SK-N-SH (cell line): Measurements from ENCODE around the gene EEF1E1. TPM values are rescaled to one million over a fixed set of nuclear protein-coding genes. Genes with fewer than 3 reads are reported as not detected.

Source experiments
- CTCF ChIA-PET: fragments of 300-600, 350-600 bp; formaldehyde crosslinking; extraction: SDS; loops from one replicate; lab custom pipeline; 2021; lab: Yijun Ruan, JAX
- POLR2A ChIA-PET: fragments of 350-600 bp; sonication (Branson Sonifier 250); formaldehyde crosslinking; extraction: SDS; loops from one replicate; lab custom pipeline; 2020; ENCODE audit warnings: antibody characterized with exemption, inconsistent platforms; lab: Yijun Ruan, JAX
- DNase-seq: peaks from one replicate; pipeline ENCODE4 v3.0.0; 2012
- H2AFZ ChIP-seq: fragments of 200-600 bp; sonication (generic); 2 replicates; pipeline ENCODE4 v1.8.1; 2016; ENCODE audit warnings: antibody characterized with exemption, mild to moderate bottlenecking, low read depth
- H3F3A ChIP-seq: fragments of 200-600 bp; sonication (generic); replicated peaks from 2 replicates; pipeline ENCODE3; 2016; ENCODE audit warnings: antibody characterized with exemption, mild to moderate bottlenecking; ENCODE audit not compliant: insufficient read depth
- H3K27ac ChIP-seq, 2 experiments: fragments of 200-500 bp in 1 of 2; fragments of 200-600 bp in 1 of 2; sonication (Bioruptor generic) in 1 of 2; sonication (generic), shearing (Covaris generic) in 1 of 2; 2 replicates each; pipeline versions ENCODE4 v1.5.1 to v1.6.1; 2014 to 2016; ENCODE audit warnings: low read depth in 2 of 2, inconsistent platforms in 1 of 2, low read length in 1 of 2, mild to moderate bottlenecking in 1 of 2, mixed read lengths in 1 of 2
- H3K27me3 ChIP-seq: fragments of 200-600 bp; sonication (generic), shearing (Covaris generic); 2 replicates; pipeline ENCODE4 v1.6.1; 2016; ENCODE audit warnings: mixed run types; ENCODE audit not compliant: insufficient read depth
- H3K36me3 ChIP-seq, 2 experiments: fragments of 200-500 bp in 1 of 2; fragments of 200-600 bp in 1 of 2; sonication (Bioruptor generic) in 1 of 2; sonication (generic) in 1 of 2; replicated peaks in 1 of 2; 2 replicates each; pipeline versions ENCODE3 to v1.5.1; 2014 to 2016; ENCODE audit warnings: low read length in 1 of 2, mild to moderate bottlenecking in 1 of 2; ENCODE audit not compliant: insufficient read depth in 2 of 2, control insufficient read depth in 1 of 2
- H3K4me1 ChIP-seq, 2 experiments: fragments of 200-500 bp in 1 of 2; fragments of 200-600 bp in 1 of 2; sonication (Bioruptor generic) in 1 of 2; sonication (generic), shearing (Covaris generic) in 1 of 2; 2 replicates each; pipeline versions ENCODE4 v1.5.1 to v1.6.1; 2014 to 2016; ENCODE audit warnings: low read depth in 1 of 2, low read length in 1 of 2, mixed run types in 1 of 2; ENCODE audit not compliant: insufficient read depth in 2 of 2, control insufficient read depth in 1 of 2
- H3K4me2 ChIP-seq: fragments of 200-600 bp; sonication (generic), shearing (Covaris generic); 2 replicates; pipeline ENCODE4 v1.6.1; 2017; ENCODE audit warnings: mixed run types
- H3K4me3 ChIP-seq, 2 experiments: fragments of 200-500 bp in 1 of 2; fragments of 200-600 bp in 1 of 2; sonication (Bioruptor generic) in 1 of 2; sonication (generic), shearing (Covaris generic) in 1 of 2; 2 replicates each; pipeline versions ENCODE4 v1.5.1 to v1.8.1; 2014 to 2016; ENCODE audit warnings: low read depth in 2 of 2, inconsistent platforms in 1 of 2, low read length in 1 of 2, mild to moderate bottlenecking in 1 of 2, mixed read lengths in 1 of 2, moderate library complexity in 1 of 2
- H3K79me2 ChIP-seq: fragments of 200-600 bp; sonication (generic); 2 replicates; pipeline ENCODE4 v1.8.1; 2017; ENCODE audit warnings: mild to moderate bottlenecking; ENCODE audit not compliant: insufficient read depth
- H3K9ac ChIP-seq: fragments of 200-600 bp; sonication (generic); 2 replicates; pipeline ENCODE4 v1.6.1; 2017; ENCODE audit warnings: mixed run types
- H3K9me2 ChIP-seq: fragments of 200-600 bp; sonication (generic); 2 replicates; pipeline ENCODE4 v1.6.1; 2017; ENCODE audit warnings: mixed run types
- H3K9me3 ChIP-seq: fragments of 200-600 bp; sonication (generic); 2 replicates; pipeline ENCODE4 v1.6.1; 2017; ENCODE audit warnings: mixed run types, mild to moderate bottlenecking, moderate library complexity
- H4K20me1 ChIP-seq: fragments of 200-600 bp; sonication (generic); 2 replicates; pipeline ENCODE4 v1.6.1; 2017; ENCODE audit warnings: mild to moderate bottlenecking, mixed run types; ENCODE audit not compliant: insufficient read depth
- CTCF ChIP-seq: fragments of 200-600 bp; sonication (generic); IDR thresholded peaks from 2 replicates; pipeline ENCODE4 v1.6.1; 2017; ENCODE audit warnings: antibody characterized with exemption, mild to moderate bottlenecking, moderate library complexity
- ELF1 ChIP-seq: IDR thresholded peaks from 2 replicates; pipeline ENCODE4 v1.4.0; 2012
- FOSL2 ChIP-seq: IDR thresholded peaks from 2 replicates; pipeline ENCODE4 v1.4.0; 2012; ENCODE audit warnings: low read depth, mild to moderate bottlenecking, moderate library complexity, borderline replicate concordance
- FOXM1 ChIP-seq: IDR thresholded peaks from 2 replicates; pipeline ENCODE4 v1.4.0; 2012; ENCODE audit warnings: low read depth, mild to moderate bottlenecking
- GATA2 ChIP-seq: sonication (generic); formaldehyde crosslinking; IDR thresholded peaks from 2 replicates; pipeline ENCODE4 v1.5.0; 2020; ENCODE audit warnings: mild to moderate bottlenecking, missing genetic modification reagents
- JUND ChIP-seq: IDR thresholded peaks from 2 replicates; pipeline ENCODE4 v1.4.0; 2012
- MXI1 ChIP-seq: IDR thresholded peaks from 2 replicates; pipeline ENCODE4 v1.6.1; 2012; ENCODE audit warnings: mild to moderate bottlenecking, low read depth, low read length, improper control_type of control experiment
- NFIC ChIP-seq: IDR thresholded peaks from 2 replicates; pipeline ENCODE4 v1.4.0; 2012; ENCODE audit warnings: borderline replicate concordance
- SIN3A ChIP-seq: IDR thresholded peaks from 2 replicates; pipeline ENCODE4 v1.6.1; 2012; ENCODE audit warnings: low read depth, mild to moderate bottlenecking, low read length, moderate library complexity, borderline replicate concordance
- TEAD4 ChIP-seq: IDR thresholded peaks from 2 replicates; pipeline ENCODE4 v1.4.0; 2012; ENCODE audit warnings: mild to moderate bottlenecking, borderline replicate concordance; ENCODE audit not compliant: insufficient read depth
- USF1 ChIP-seq: IDR thresholded peaks from 2 replicates; pipeline ENCODE4 v1.4.0; 2012; ENCODE audit warnings: low read depth, borderline replicate concordance
- YY1 ChIP-seq: IDR thresholded peaks from 2 replicates; pipeline ENCODE4 v1.4.0; 2012; ENCODE audit warnings: low read depth, mild to moderate bottlenecking
- ZBTB33 ChIP-seq: IDR thresholded peaks from 2 replicates; pipeline ENCODE4 v1.4.0; 2012; ENCODE audit warnings: low read depth, borderline replicate concordance
- WGBS: methylation state at CpG from one replicate; pipeline ENCODE4 v1.1.6; 2017; ENCODE audit warnings: low lambda C conversion rate; 5-methylcytosine and 5-hydroxymethylcytosine counted together
- polyA plus RNA-seq, 3 experiments: library from polyadenylated mRNA; depleted of rRNA; stranded (reverse); fragments of >200 nt; gene quantifications; 2 replicates each; pipeline ENCODE4 v1.2.3, GENCODE V29; 2012

EEF1E1 gene
- polyA plus RNA-seq, 1 of the 3 experiments (the other 2 are of a cell fraction): 60.8 TPM

- Histone ChIP-seq H3K4me1 (peaks cover 0 to 24% of the 10 kb centered on the region in 2 experiments; a peak in 3 of 4 replicates), H3K4me2 (no peak overlapping the region), H3K27ac (no peak overlapping the region), H3K9ac (no peak overlapping the region), H3K27me3 (no peaks in the 10 kb centered on the region), H3F3A (peaks cover 26% of the 10 kb centered on the region), H3K36me3 (peaks cover 36 to 50% of the 10 kb centered on the region in 2 experiments), H3K4me3 (no peak overlapping the region), H2AFZ (no peak overlapping the region), H4K20me1 (no peaks in the 10 kb centered on the region), H3K9me2 (no peaks in the 10 kb centered on the region), H3K9me3 (no peaks in the 10 kb centered on the region), H3K79me2 (peaks cover 11% of the 10 kb centered on the region; the same call in 1 of the 2 replicates)
- ChIA-PET POLR2A (no interaction called here), CTCF (interaction anchor here (1.6 kb wide), 1 partner anchor 895 kb away, joined by 4 read pairs; no protein-coding TSS in a partner anchor)
- no peak for DNase-seq
- TF ChIP-seq FOXM1 (no peak), ELF1 (no peak), NFIC (no peak), TEAD4 (no peak), FOSL2 (no peak), SIN3A (no peak), GATA2 (CRISPR knock-in tag) (no peak), USF1 (no peak), ZBTB33 (no peak), YY1 (no peak), CTCF (no peak), MXI1 (no peak), JUND (no peak)
- 97% methylated on average over 5 of the region's 5 CpGs for WGBS
Measured at GRCh38 chr6:8087870-8088754, 14.2 kb downstream of the EEF1E1 start.
